ENCODE measurements around the gene ZNF100.
"Not testable (repeated sequence)": the region's sequence is repeated elsewhere in the genome, so short reads cannot be mapped to it uniquely, and the experiment has no call there.

Gene ZNF100

GRCh38 chr19:21693399-21693798 lies 74.0 kb downstream of the ZNF100 start:
- Histone ChIP-seq H3K9ac (ENCODE audit: insufficient read length) (no peak overlapping the region), H3K4me3 (no peak overlapping the region), H3K27ac (no peak overlapping the region), H3K9me3 (ENCODE audit: low read depth, low read length) (no peaks in the 10 kb centered on the region), H3K36me3 (ENCODE audit: insufficient read depth, low read length) (no peaks in the 10 kb centered on the region)
- DNase-seq (ENCODE audit: low read depth, low spot score), result no peak
- TF ChIP-seq EZH2 (IDR thresholded peaks at IDR 0.05) (no peak), FOXP2 (optimal IDR thresholded peaks at IDR 0.05; ENCODE audit: control extremely low read depth, extremely low read length, insufficient read depth) (no peak), POLR2AphosphoS5 (IDR thresholded peaks at IDR 0.05; ENCODE audit: borderline replicate concordance, low read depth, low read length) (no peak)

GRCh38 chr19:21691661-21692060 lies 75.7 kb downstream of the ZNF100 start:
- no peak for DNase-seq (ENCODE audit: low read depth, low spot score)
- Histone ChIP-seq H3K36me3 (ENCODE audit: insufficient read depth, low read length) (no peaks in the 10 kb centered on the region), H3K27ac (no peak overlapping the region), H3K9ac (ENCODE audit: insufficient read length) (no peak overlapping the region), H3K9me3 (ENCODE audit: low read depth, low read length) (no peaks in the 10 kb centered on the region), H3K4me3 (no peak overlapping the region)
- TF ChIP-seq EZH2 (IDR thresholded peaks at IDR 0.05) (no peak), POLR2AphosphoS5 (IDR thresholded peaks at IDR 0.05; ENCODE audit: borderline replicate concordance, low read depth, low read length) (no peak), FOXP2 (optimal IDR thresholded peaks at IDR 0.05; ENCODE audit: control extremely low read depth, extremely low read length, insufficient read depth) (no peak)

- TF ChIP-seq EZH2 (IDR thresholded peaks at IDR 0.05), result no peak
- TF ChIP-seq POLR2AphosphoS5 (IDR thresholded peaks at IDR 0.05; ENCODE audit: borderline replicate concordance, low read depth, low read length), result no peak
- no peak for TF ChIP-seq FOXP2 (optimal IDR thresholded peaks at IDR 0.05; ENCODE audit: control extremely low read depth, extremely low read length, insufficient read depth)
Observed at GRCh38 chr19:21688464-21688863, 78.9 kb downstream of the ZNF100 start.

DNA sequence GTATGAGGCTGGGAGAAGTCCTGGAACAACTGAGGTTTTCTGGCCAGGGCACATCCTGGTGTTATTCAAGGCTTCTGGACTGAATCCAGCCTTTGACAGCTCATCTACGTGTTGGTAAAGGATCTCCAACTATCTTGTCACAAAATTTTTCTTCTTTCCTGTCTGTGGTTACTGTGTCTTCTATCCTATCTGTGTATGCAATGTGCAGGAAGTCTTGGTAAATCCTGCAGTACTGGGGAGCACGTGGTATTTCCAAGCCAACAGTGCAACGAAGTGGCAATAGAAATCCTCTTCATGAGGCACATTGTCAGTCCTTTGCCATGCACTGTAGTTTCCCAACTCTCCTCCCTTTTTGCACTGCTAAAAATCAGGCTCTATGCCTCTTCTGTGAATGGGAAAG lies 86.7 kb downstream of the ZNF100 start:
- no peak overlapping the region for H3K27ac ChIP-seq

More at GRCh38 chr19:21688464-21688863, 78.9 kb downstream of the ZNF100 start:
- Histone ChIP-seq H3K9ac (ENCODE audit: insufficient read length) (no peak overlapping the region), H3K9me3 (ENCODE audit: low read depth, low read length) (no peaks in the 10 kb centered on the region), H3K4me3 (no peak overlapping the region), H3K27ac (no peak overlapping the region), H3K36me3 (ENCODE audit: insufficient read depth, low read length) (no peaks in the 10 kb centered on the region)
- no peak for DNase-seq (ENCODE audit: low read depth, low spot score)

DNA sequence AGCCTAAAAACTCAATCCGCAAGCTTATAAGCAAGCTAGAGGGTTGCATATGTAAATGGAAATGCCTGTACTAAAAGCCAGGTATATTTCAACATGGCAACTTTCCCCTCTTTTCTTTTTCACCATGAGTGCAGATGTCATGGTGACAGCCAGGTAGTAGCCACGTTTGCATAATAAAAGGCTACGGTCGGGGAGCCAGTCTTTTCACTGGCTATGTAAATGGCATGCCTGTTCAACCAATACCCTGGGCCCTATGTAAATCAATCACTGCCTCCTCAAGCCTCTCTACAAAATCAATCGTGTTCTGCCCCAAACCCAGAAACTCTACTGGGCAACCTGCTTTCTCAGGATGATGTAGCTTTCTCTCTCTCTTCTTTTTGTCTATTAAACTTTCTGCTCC lies 87.4 kb downstream of the ZNF100 start:
- no peaks in the 10 kb centered on the region for H3K36me3 ChIP-seq (ENCODE audit: insufficient read depth, low read length)
- H3K9me3 ChIP-seq (ENCODE audit: low read depth, low read length), result no peaks in the 10 kb centered on the region
- no peak overlapping the region for H3K4me3 ChIP-seq
- TF ChIP-seq POLR2AphosphoS5 (IDR thresholded peaks at IDR 0.05; ENCODE audit: borderline replicate concordance, low read depth, low read length), result no peak
- no peak for TF ChIP-seq EZH2 (IDR thresholded peaks at IDR 0.05)
- no peak overlapping the region for H3K27ac ChIP-seq
- DNase-seq (ENCODE audit: low read depth, low spot score), result no peak
- no peak overlapping the region for H3K9ac ChIP-seq (ENCODE audit: insufficient read length)

More for the DNA sequence above, 86.7 kb downstream of the ZNF100 start:
- H3K4me3 ChIP-seq, result no peak overlapping the region
- H3K9me3 ChIP-seq (ENCODE audit: low read depth, low read length), result no peaks in the 10 kb centered on the region
- no peak for DNase-seq (ENCODE audit: low read depth, low spot score)
- H3K36me3 ChIP-seq (ENCODE audit: insufficient read depth, low read length), result no peaks in the 10 kb centered on the region
- H3K9ac ChIP-seq (ENCODE audit: insufficient read length), result no peak overlapping the region
- no peak for TF ChIP-seq FOXP2 (optimal IDR thresholded peaks at IDR 0.05; ENCODE audit: control extremely low read depth, extremely low read length, insufficient read depth)
- no peak for TF ChIP-seq EZH2 (IDR thresholded peaks at IDR 0.05)
- no peak for TF ChIP-seq POLR2AphosphoS5 (IDR thresholded peaks at IDR 0.05; ENCODE audit: borderline replicate concordance, low read depth, low read length)

- TF ChIP-seq FOXP2 (optimal IDR thresholded peaks at IDR 0.05; ENCODE audit: control extremely low read depth, extremely low read length, insufficient read depth), result no peak
- no peak for TF ChIP-seq POLR2AphosphoS5 (IDR thresholded peaks at IDR 0.05; ENCODE audit: borderline replicate concordance, low read depth, low read length)
- TF ChIP-seq EZH2 (IDR thresholded peaks at IDR 0.05), result no peak
- no peak overlapping the region for H3K27ac ChIP-seq
- H3K9me3 ChIP-seq (ENCODE audit: low read depth, low read length), result no peaks in the 10 kb centered on the region
- H3K36me3 ChIP-seq (ENCODE audit: insufficient read depth, low read length), result no peaks in the 10 kb centered on the region
- H3K4me3 ChIP-seq, result no peak overlapping the region
- DNase-seq (ENCODE audit: low read depth, low spot score), result no peak
- H3K9ac ChIP-seq (ENCODE audit: insufficient read length), result no peak overlapping the region
Observed at GRCh38 chr19:21677696-21678418, 89.5 kb downstream of the ZNF100 start.

- Histone ChIP-seq H3K27ac (no peak overlapping the region), H3K9me3 (ENCODE audit: low read depth, low read length) (no peaks in the 10 kb centered on the region), H3K4me3 (no peak overlapping the region)
Observed at GRCh38 chr19:21674454-21674853, 92.9 kb downstream of the ZNF100 start.

DNA sequence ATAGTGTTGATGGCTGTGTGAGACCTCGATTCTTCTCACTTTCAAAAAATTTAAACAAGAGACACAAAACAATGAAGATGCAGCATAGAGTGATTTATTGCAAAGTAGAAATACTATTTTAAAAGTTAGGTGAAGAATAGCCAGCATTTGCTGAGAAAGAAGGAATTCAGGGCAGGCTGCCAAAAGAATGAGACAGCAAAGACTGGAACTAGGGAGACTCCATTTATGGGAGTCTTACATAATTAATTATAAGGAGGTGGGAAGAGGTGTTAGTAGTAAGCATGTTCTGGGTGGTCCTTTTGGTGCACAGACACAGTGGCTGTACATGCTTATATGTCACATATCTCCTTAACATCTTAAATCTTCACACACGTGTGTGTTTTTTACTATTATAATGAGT lies 93.9 kb downstream of the ZNF100 start:
- H3K27ac ChIP-seq; H3K9ac ChIP-seq (ENCODE audit: insufficient read length); DNase-seq (ENCODE audit: low read depth, low spot score); H3K9me3 ChIP-seq (ENCODE audit: low read depth, low read length); H3K36me3 ChIP-seq (ENCODE audit: insufficient read depth, low read length); H3K4me3 ChIP-seq: not testable (repeated sequence)

More at GRCh38 chr19:21674454-21674853, 92.9 kb downstream of the ZNF100 start:
- no peak overlapping the region for H3K9ac ChIP-seq (ENCODE audit: insufficient read length)
- TF ChIP-seq EZH2 (IDR thresholded peaks at IDR 0.05) (no peak), FOXP2 (optimal IDR thresholded peaks at IDR 0.05; ENCODE audit: control extremely low read depth, extremely low read length, insufficient read depth) (no peak), POLR2AphosphoS5 (IDR thresholded peaks at IDR 0.05; ENCODE audit: borderline replicate concordance, low read depth, low read length) (no peak)
- no peaks in the 10 kb centered on the region for H3K36me3 ChIP-seq (ENCODE audit: insufficient read depth, low read length)
- DNase-seq (ENCODE audit: low read depth, low spot score), result no peak

All from SK-N-MC (cell line).